Peyer's patch (tissue), 4 donors: ENCODE measurements around the gene ABHD2.

Source experiments
- CTCF ChIP-seq, 6 experiments: fragments of 450-650 bp in 4 of 6; fragments of 200-600 bp in 2 of 6; sonication (generic) in 1 of 6; IDR thresholded peaks; one replicate each; pipeline ENCODE4 v1.5.1; 2017 to 2019; ENCODE audit warnings: antibody characterized with exemption in 6 of 6, mild to moderate bottlenecking in 3 of 6, moderate library complexity in 1 of 6
- POLR2A ChIP-seq, 2 donors: fragments of 450-650 bp; IDR thresholded peaks; one replicate each; pipeline ENCODE4 v1.5.1; 2017; ENCODE audit warnings: antibody characterized with exemption in 2 of 2, mild to moderate bottlenecking in 2 of 2, moderate library complexity in 2 of 2

- no peak for TF ChIP-seq POLR2A (IDR thresholded peaks at IDR 0.05)
- TF ChIP-seq CTCF (IDR thresholded peaks at IDR 0.05) = no peak
These were observed 20.6 kb downstream of the ABHD2 start for GRCh38 chr15:89108835-89109234.
